Kidney (tissue), 14 donors: ENCODE measurements around the gene INHBB. TPM values are rescaled to one million over a fixed set of nuclear protein-coding genes. Genes with fewer than 3 reads are reported as not detected.

Experiments
- DNase-seq, 5 donors: peaks; one replicate each; pipeline ENCODE4 v3.0.0-alpha.2; 2013 to 2020
- FAIRE-seq: peaks from 2 replicates; lab custom pipeline; 2012; peaks lifted over from hg19 to GRCh38; lab: Jason Lieb, UNC
- H3K27ac ChIP-seq, 2 donors: one replicate each; pipeline ENCODE4 v1.7.0; 2013; ENCODE audit warnings: low read depth in 2 of 2, low read length in 2 of 2, inconsistent platforms in 1 of 2
- H3K27me3 ChIP-seq: one replicate; pipeline ENCODE4 v1.7.1; 2013; ENCODE audit warnings: low read length, inconsistent platforms; ENCODE audit not compliant: control insufficient read depth, insufficient read depth
- H3K36me3 ChIP-seq, 3 donors: one replicate each; pipeline versions ENCODE4 v1.7.0 to v1.7.1; 2013; ENCODE audit warnings: low read length in 3 of 3, control low read depth in 1 of 3, inconsistent platforms in 1 of 3; ENCODE audit not compliant: insufficient read depth in 3 of 3, control insufficient read depth in 2 of 3
- H3K4me1 ChIP-seq, 3 donors: one replicate each; pipeline versions ENCODE4 v1.7.0 to v1.7.1; 2013; ENCODE audit warnings: low read length in 3 of 3, inconsistent platforms in 1 of 3, low read depth in 1 of 3; ENCODE audit not compliant: control insufficient read depth in 2 of 3, insufficient read depth in 2 of 3
- H3K4me3 ChIP-seq, 3 donors: one replicate each; pipeline versions ENCODE4 v1.7.0 to v1.8.1; 2013; ENCODE audit warnings: low read length in 3 of 3, control low read depth in 1 of 3, inconsistent platforms in 1 of 3
- H3K9ac ChIP-seq, 3 donors: one replicate each; pipeline versions ENCODE4 v1.7.0 to v1.7.1; 2013; ENCODE audit warnings: low read length in 3 of 3, control low read depth in 1 of 3, inconsistent platforms in 1 of 3
- H3K9me3 ChIP-seq, 3 donors: one replicate each; pipeline versions ENCODE4 v1.7.0 to v1.7.1; 2013; ENCODE audit warnings: low read length in 3 of 3, control low read depth in 1 of 3, inconsistent platforms in 1 of 3; ENCODE audit not compliant: control insufficient read depth in 2 of 3, insufficient read depth in 1 of 3
- CTCF ChIP-seq: IDR thresholded peaks from 3 replicates; pipeline ENCODE4 v1.5.1; 2012; ENCODE audit warnings: mild to moderate bottlenecking, moderate library complexity, borderline replicate concordance; ENCODE audit not compliant: insufficient read depth; ENCODE audit errors: extremely low read depth
- intact Hi-C: fragments of 100-400 bp; cut with DNase I; formaldehyde crosslinking; loops from one replicate; pipeline ENCODE4 v1.11.1; 2022
- polyA plus RNA-seq: library from polyadenylated mRNA; stranded (reverse); fragments of 350-450 nt; fragmentation: Illumina TruSeq; extraction: RNeasy Lipid Tissue Mini Kit (QIAGEN cat#74804); gene quantifications from one replicate; pipeline ENCODE4 v1.2.3, GENCODE V29; 2014; ENCODE audit warnings: low read depth, low replicate concordance; ENCODE audit not compliant: insufficient read depth
- total RNA-seq: library from RNA; stranded (reverse); fragmentation: NEBNext Ultra II Directional; extraction: Animal tissue kit (Norgen Biotek cat#: 25700); gene quantifications from one replicate; pipeline ENCODE4 v1.2.1, GENCODE V29; 2021
- donor health status: control.
- donor health status: control.
- donor health status: control.
- donor health status: control.
- donor health status: control.
- donor health status: DM: yes; HTN: yes; CAD: no.
- donor health status: Normal renal cell carcinoma (clear cell type).

INHBB gene
- total and polyA plus RNA-seq, 2 donors from 2014 or later: 0.49 to 3.7 TPM

GRCh38 chr2:120299561-120299960, 46.4 kb upstream of the INHBB start:
- H3K27ac ChIP-seq: no peak overlapping the region
- H3K9me3 ChIP-seq: no peaks in the 10 kb centered on the region
- H3K9ac ChIP-seq: no peak overlapping the region
- H3K4me3 ChIP-seq: no peak overlapping the region
- intact Hi-C loops: no loop called here
- H3K27me3 ChIP-seq: no peaks in the 10 kb centered on the region
- H3K36me3 ChIP-seq: peaks cover 0 to 9% (median 8%) of the 10 kb centered on the region in 3 donors
- no peak for FAIRE-seq
- no peak for TF ChIP-seq CTCF
- no peaks in the 10 kb centered on the region for H3K4me1 ChIP-seq
- no peak for DNase-seq

DNA sequence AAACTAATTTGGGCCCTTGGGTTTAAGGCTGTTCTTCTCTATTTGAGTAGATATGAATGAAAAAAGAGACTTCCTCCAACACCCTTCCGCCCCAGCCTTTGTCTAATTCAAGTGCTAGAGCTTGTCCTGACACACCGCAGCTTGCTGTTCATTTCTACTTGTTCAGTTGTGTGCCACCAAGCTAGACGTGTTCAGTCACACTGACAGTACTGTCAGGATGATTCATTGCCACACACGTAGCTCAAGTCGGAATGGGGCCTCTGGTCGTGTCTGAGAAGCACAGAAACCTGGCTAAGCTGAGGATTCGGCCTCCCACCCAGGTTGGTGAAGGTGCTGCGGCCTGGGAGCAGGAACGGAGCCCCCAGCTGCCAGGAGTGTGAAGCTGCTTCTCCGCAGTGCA, 45.6 kb upstream of the INHBB start:
- FAIRE-seq: no peak
- Histone ChIP-seq H3K36me3 (peaks cover 0 to 8% (median 5%) of the 10 kb centered on the region in 3 donors), H3K27me3 (no peaks in the 10 kb centered on the region)

GRCh38 chr2:120301284-120301683, 44.7 kb upstream of the INHBB start:
- Histone ChIP-seq H3K4me1 (no peaks in the 10 kb centered on the region), H3K9ac (no peak overlapping the region), H3K4me3 (no peak overlapping the region), H3K27me3 (no peaks in the 10 kb centered on the region), H3K9me3 (no peaks in the 10 kb centered on the region), H3K27ac (no peak overlapping the region), H3K36me3 (peaks cover 0 to 8% (median 5%) of the 10 kb centered on the region in 3 donors)
- no peak for TF ChIP-seq CTCF
- intact Hi-C loops: no loop called here
- DNase-seq (peak in 1 of 5 donors; percentile 41), FAIRE-seq (no peak)

More for the DNA sequence above, 45.6 kb upstream of the INHBB start:
- no peak overlapping the region for H3K27ac ChIP-seq
- no peak overlapping the region for H3K9ac ChIP-seq
- DNase-seq: peak in 1 of 5 donors; percentile 48
- H3K4me3 ChIP-seq: no peak overlapping the region
- no peaks in the 10 kb centered on the region for H3K4me1 ChIP-seq
- H3K9me3 ChIP-seq: no peaks in the 10 kb centered on the region
- TF ChIP-seq CTCF: no peak
- intact Hi-C loops: no loop called here

DNA sequence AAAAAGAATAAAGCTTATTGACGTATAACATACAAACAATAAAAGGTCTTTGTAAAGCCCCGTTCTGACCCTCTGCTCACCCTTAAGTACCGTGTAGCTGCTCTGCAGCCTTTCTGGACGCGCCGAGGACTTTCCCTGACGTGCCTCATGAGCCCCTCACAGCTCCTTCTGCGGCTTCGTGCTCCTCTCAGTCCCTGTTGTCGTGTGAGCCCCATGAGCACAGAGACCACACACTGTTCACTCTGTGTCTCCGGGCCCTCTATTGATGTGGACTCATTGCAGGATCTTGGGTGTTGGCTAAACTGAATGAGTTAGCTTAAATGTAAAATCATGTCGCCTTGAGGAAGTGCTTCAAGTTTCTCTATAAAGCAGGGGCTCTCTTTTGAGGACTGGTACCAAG, 43.6 kb upstream of the INHBB start:
- Histone ChIP-seq H3K4me3 (no peak overlapping the region), H3K9ac (no peak overlapping the region), H3K27ac (no peak overlapping the region), H3K9me3 (no peaks in the 10 kb centered on the region), H3K27me3 (no peaks in the 10 kb centered on the region), H3K36me3 (peaks cover 0 to 8% (median 5%) of the 10 kb centered on the region in 3 donors), H3K4me1 (no peaks in the 10 kb centered on the region)
- peak in 1 of 5 donors; percentile 32 for DNase-seq
- intact Hi-C loops: no loop called here
- no peak for FAIRE-seq
- no peak for TF ChIP-seq CTCF
